HepG2 (cell line): ENCODE data around the gene LLGL2. TPM values are rescaled to one million over a fixed set of nuclear protein-coding genes. Genes with fewer than 3 reads are reported as not detected.

ENCODE experiments used
- DNMT3B ChIP-seq: conservative IDR thresholded peaks from 2 replicates; pipeline ENCODE4 v1.6.1; 2016; ENCODE audit warnings: missing biosample characterization, control low read depth
- DR1 ChIP-seq: sonication (generic); formaldehyde crosslinking; IDR thresholded peaks from 2 replicates; pipeline ENCODE4 v1.8.0; 2021; ENCODE audit warnings: mild to moderate bottlenecking, missing genetic modification reagents, inconsistent platforms
- EEA1 ChIP-seq: sonication (generic); formaldehyde crosslinking; IDR thresholded peaks from 2 replicates; pipeline ENCODE4 v1.5.1; 2020; ENCODE audit warnings: mild to moderate bottlenecking, missing genetic modification reagents, borderline replicate concordance
- ELF4 ChIP-seq: sonication (generic); formaldehyde crosslinking; IDR thresholded peaks from 2 replicates; pipeline ENCODE4 v1.5.0; 2020; ENCODE audit warnings: missing genetic modification reagents, mild to moderate bottlenecking, moderate library complexity, borderline replicate concordance
- FOXK2 ChIP-seq: fragments of 450-650 bp; IDR thresholded peaks from 2 replicates; pipeline ENCODE4 v1.6.1; 2016
- GPN1 ChIP-seq: sonication (generic); formaldehyde crosslinking; IDR thresholded peaks from 2 replicates; pipeline ENCODE4 v1.5.1; 2020; ENCODE audit warnings: missing genetic modification reagents, borderline replicate concordance
- HDAC2 ChIP-seq: sonication (generic); formaldehyde crosslinking; IDR thresholded peaks from 2 replicates; pipeline ENCODE4 v1.4.0; 2020; ENCODE audit warnings: missing genetic modification reagents
- HHEX ChIP-seq: IDR thresholded peaks from 2 replicates; pipeline ENCODE4 v1.6.1; 2016; ENCODE audit warnings: control low read depth
- KLF6 ChIP-seq: IDR thresholded peaks from 2 replicates; pipeline ENCODE4 v1.8.0; 2016; ENCODE audit warnings: missing biosample characterization, missing genetic modification reagents
- KMT2B ChIP-seq: IDR thresholded peaks from 2 replicates; pipeline ENCODE4 v1.6.1; 2016; ENCODE audit warnings: missing genetic modification reagents, missing compliant biosample characterization
- NPAS2 ChIP-seq: sonication (generic); formaldehyde crosslinking; IDR thresholded peaks from 2 replicates; pipeline ENCODE4 v1.8.0; 2022; ENCODE audit warnings: mild to moderate bottlenecking, missing genetic modification reagents, borderline replicate concordance
- PTBP1 ChIP-seq: fragments of 200-400 bp; formaldehyde crosslinking; IDR thresholded peaks from 2 replicates; pipeline ENCODE4 v1.6.1; 2018; ENCODE audit warnings: low read length, low read depth; ENCODE audit not compliant: poor library complexity, severe bottlenecking
- THAP11 ChIP-seq: IDR thresholded peaks from 2 replicates; pipeline ENCODE4 v1.6.1; 2016; ENCODE audit warnings: missing biosample characterization, missing genetic modification reagents
- ZBTB38 ChIP-seq: sonication (generic); formaldehyde crosslinking; IDR thresholded peaks from 2 replicates; pipeline ENCODE4 v1.5.1; 2020; ENCODE audit warnings: mild to moderate bottlenecking, missing genetic modification reagents
- ZMYM2 ChIP-seq: sonication (generic); formaldehyde crosslinking; IDR thresholded peaks from 2 replicates; pipeline ENCODE4 v1.8.0; 2022; ENCODE audit warnings: mild to moderate bottlenecking, missing genetic modification reagents
- ZNF333 ChIP-seq: sonication (generic); formaldehyde crosslinking; IDR thresholded peaks from 2 replicates; pipeline ENCODE4 v1.4.0; 2020; ENCODE audit warnings: mild to moderate bottlenecking, missing genetic modification reagents, borderline replicate concordance
- ZNF549 ChIP-seq: sonication (generic); formaldehyde crosslinking; IDR thresholded peaks from 2 replicates; pipeline ENCODE4 v1.5.0; 2020; ENCODE audit warnings: missing genetic modification reagents
- ZNF577 ChIP-seq: sonication (generic); formaldehyde crosslinking; IDR thresholded peaks from 2 replicates; pipeline ENCODE4 v1.4.0; 2020; ENCODE audit warnings: mild to moderate bottlenecking, low read depth, missing genetic modification reagents, borderline replicate concordance
- ZNF720 ChIP-seq: sonication (generic); formaldehyde crosslinking; IDR thresholded peaks from 2 replicates; pipeline ENCODE4 v1.4.0; 2020; ENCODE audit warnings: missing genetic modification reagents
- ZNF790 ChIP-seq: sonication (generic); formaldehyde crosslinking; IDR thresholded peaks from 2 replicates; pipeline ENCODE4 v1.8.0; 2022; ENCODE audit warnings: missing genetic modification reagents, mild to moderate bottlenecking, borderline replicate concordance
- ZNF83 ChIP-seq: sonication (generic); formaldehyde crosslinking; IDR thresholded peaks from 2 replicates; pipeline ENCODE4 v1.4.0; 2020; ENCODE audit warnings: missing genetic modification reagents, mild to moderate bottlenecking, borderline replicate concordance
- ZNF839 ChIP-seq: sonication (generic); formaldehyde crosslinking; IDR thresholded peaks from 2 replicates; pipeline ENCODE4 v1.4.0; 2020; ENCODE audit warnings: missing genetic modification reagents, mild to moderate bottlenecking, borderline replicate concordance
- polyA plus RNA-seq, 8 experiments: library from polyadenylated mRNA; depleted of rRNA in 3 of 8; stranded (reverse) in 7 of 8; unstranded in 1 of 8; fragments of >200 nt; fragmentation: Illumina TruSeq in 4 of 8; extraction: Trizol in 4 of 8; gene quantifications; 2 replicates each; pipeline versions ENCODE4 v1.2.1 to v1.2.3, GENCODE V29; 2011 to 2016; ENCODE audit warnings: low read depth in 4 of 8, missing spikeins in 1 of 8, mixed read lengths in 1 of 8; ENCODE audit not compliant: insufficient read depth in 1 of 8
- total RNA-seq, 5 experiments: library from RNA; depleted of rRNA; stranded (reverse); fragments of >200 nt; fragmentation: Illumina TruSeq; extraction: Trizol; gene quantifications; 2 replicates each; pipeline ENCODE4 v1.2.3, GENCODE V29; 2016; ENCODE audit warnings: low read depth in 1 of 5
- TF ChIP-seq, protein P1 (sequence below): sonication (generic); formaldehyde crosslinking; IDR thresholded peaks from 2 replicates; pipeline ENCODE4 v1.5.0; 2020; ENCODE audit warnings: mild to moderate bottlenecking, missing genetic modification reagents
- TF ChIP-seq, protein P2 (sequence below): sonication (generic); formaldehyde crosslinking; IDR thresholded peaks from 2 replicates; pipeline ENCODE4 v1.8.0; 2022; ENCODE audit warnings: low read depth, missing genetic modification reagents
- TF ChIP-seq, protein P3 (sequence below): IDR thresholded peaks from 2 replicates; pipeline ENCODE4 v1.6.1; 2016; ENCODE audit warnings: mild to moderate bottlenecking, missing biosample characterization, missing genetic modification reagents
- TF ChIP-seq, protein P4 (sequence below): fragments of 450-650 bp; IDR thresholded peaks from 2 replicates; pipeline ENCODE4 v1.6.1; 2016

The LLGL2 gene
- total and polyA plus RNA-seq, 2 of the 13 experiments (the other 11 are each of a cell fraction or from before 2014, with no cell fraction given): 83.0 to 86.7 TPM

- TF ChIP-seq, protein P1, sequence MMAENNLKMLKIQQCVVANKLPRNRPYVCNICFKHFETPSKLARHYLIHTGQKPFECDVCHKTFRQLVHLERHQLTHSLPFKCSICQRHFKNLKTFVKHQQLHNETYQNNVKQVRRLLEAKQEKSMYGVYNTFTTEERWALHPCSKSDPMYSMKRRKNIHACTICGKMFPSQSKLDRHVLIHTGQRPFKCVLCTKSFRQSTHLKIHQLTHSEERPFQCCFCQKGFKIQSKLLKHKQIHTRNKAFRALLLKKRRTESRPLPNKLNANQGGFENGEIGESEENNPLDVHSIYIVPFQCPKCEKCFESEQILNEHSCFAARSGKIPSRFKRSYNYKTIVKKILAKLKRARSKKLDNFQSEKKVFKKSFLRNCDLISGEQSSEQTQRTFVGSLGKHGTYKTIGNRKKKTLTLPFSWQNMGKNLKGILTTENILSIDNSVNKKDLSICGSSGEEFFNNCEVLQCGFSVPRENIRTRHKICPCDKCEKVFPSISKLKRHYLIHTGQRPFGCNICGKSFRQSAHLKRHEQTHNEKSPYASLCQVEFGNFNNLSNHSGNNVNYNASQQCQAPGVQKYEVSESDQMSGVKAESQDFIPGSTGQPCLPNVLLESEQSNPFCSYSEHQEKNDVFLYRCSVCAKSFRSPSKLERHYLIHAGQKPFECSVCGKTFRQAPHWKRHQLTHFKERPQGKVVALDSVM: peak; percentile 99
- peak; percentile 93 for TF ChIP-seq HDAC2 (CRISPR knock-in tag)
- TF ChIP-seq ZNF333 (CRISPR knock-in tag): peak; percentile 69; the same call in 1 of the 2 replicates
- peak; percentile 55; the same call in 1 of the 2 replicates for TF ChIP-seq KMT2B (CRISPR knock-in tag)
- no peak for TF ChIP-seq EEA1 (CRISPR knock-in tag)
- no peak for TF ChIP-seq ZNF720 (CRISPR knock-in tag)
- peak; percentile 84 for TF ChIP-seq KLF6 (CRISPR knock-in tag)
- no peak for TF ChIP-seq ELF4 (CRISPR knock-in tag)
- TF ChIP-seq PTBP1: no peak
- TF ChIP-seq ZMYM2 (CRISPR knock-in tag): no peak
- TF ChIP-seq DNMT3B: 0 out of 2 replicates have a peak, but pooled peaks have one; percentile 74
- TF ChIP-seq ZNF549 (CRISPR knock-in tag): no peak
- TF ChIP-seq FOXK2: no peak
- no peak for TF ChIP-seq ZNF83 (CRISPR knock-in tag)
- no peak for TF ChIP-seq ZNF839 (CRISPR knock-in tag)
- TF ChIP-seq NPAS2 (CRISPR knock-in tag): no peak
- peak; percentile 83 for TF ChIP-seq ZBTB38 (CRISPR knock-in tag)
- TF ChIP-seq, protein P2, sequence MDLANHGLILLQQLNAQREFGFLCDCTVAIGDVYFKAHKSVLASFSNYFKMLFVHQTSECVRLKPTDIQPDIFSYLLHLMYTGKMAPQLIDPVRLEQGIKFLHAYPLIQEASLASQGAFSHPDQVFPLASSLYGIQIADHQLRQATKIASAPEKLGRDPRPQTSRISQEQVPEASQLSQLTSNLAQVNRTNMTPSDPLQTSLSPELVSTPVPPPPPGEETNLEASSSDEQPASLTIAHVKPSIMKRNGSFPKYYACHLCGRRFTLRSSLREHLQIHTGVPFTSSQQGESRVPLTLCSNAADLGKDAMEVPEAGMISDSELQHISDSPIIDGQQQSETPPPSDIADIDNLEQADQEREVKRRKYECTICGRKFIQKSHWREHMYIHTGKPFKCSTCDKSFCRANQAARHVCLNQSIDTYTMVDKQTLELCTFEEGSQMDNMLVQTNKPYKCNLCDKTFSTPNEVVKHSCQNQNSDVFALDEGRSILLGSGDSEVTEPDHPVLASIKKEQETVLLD (CRISPR knock-in tag): no peak
- TF ChIP-seq GPN1 (CRISPR knock-in tag): no peak
- no peak for TF ChIP-seq HHEX
- TF ChIP-seq THAP11 (CRISPR knock-in tag): peak; percentile 75
- peak; percentile 39; the same call in 1 of the 2 replicates for TF ChIP-seq DR1
- TF ChIP-seq, protein P3, sequence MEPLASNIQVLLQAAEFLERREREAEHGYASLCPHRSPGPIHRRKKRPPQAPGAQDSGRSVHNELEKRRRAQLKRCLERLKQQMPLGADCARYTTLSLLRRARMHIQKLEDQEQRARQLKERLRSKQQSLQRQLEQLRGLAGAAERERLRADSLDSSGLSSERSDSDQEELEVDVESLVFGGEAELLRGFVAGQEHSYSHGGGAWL (CRISPR knock-in tag): peak; percentile 63; the same call in 1 of the 2 replicates
- no peak for TF ChIP-seq ZNF577 (CRISPR knock-in tag)
- no peak for TF ChIP-seq ZNF790 (CRISPR knock-in tag)
- TF ChIP-seq, protein P4, sequence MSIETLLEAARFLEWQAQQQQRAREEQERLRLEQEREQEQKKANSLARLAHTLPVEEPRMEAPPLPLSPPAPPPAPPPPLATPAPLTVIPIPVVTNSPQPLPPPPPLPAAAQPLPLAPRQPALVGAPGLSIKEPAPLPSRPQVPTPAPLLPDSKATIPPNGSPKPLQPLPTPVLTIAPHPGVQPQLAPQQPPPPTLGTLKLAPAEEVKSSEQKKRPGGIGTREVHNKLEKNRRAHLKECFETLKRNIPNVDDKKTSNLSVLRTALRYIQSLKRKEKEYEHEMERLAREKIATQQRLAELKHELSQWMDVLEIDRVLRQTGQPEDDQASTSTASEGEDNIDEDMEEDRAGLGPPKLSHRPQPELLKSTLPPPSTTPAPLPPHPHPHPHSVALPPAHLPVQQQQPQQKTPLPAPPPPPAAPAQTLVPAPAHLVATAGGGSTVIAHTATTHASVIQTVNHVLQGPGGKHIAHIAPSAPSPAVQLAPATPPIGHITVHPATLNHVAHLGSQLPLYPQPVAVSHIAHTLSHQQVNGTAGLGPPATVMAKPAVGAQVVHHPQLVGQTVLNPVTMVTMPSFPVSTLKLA: no peak
These were observed 13.6 kb upstream of the LLGL2 start (continued) for GRCh38 chr17:75511610-75512575.
